AG08396 (cell line): ENCODE data around the gene PRKCH.
"Not testable (repeated sequence)": the region's sequence is repeated elsewhere in the genome, so short reads cannot be mapped to it uniquely, and the experiment has no call there.

ENCODE experiments used
- DNase-seq: peaks from one replicate; pipeline ENCODE4 v3.0.0; 2012; ENCODE audit warnings: low spot score, mixed read lengths

PRKCH gene

DNA sequence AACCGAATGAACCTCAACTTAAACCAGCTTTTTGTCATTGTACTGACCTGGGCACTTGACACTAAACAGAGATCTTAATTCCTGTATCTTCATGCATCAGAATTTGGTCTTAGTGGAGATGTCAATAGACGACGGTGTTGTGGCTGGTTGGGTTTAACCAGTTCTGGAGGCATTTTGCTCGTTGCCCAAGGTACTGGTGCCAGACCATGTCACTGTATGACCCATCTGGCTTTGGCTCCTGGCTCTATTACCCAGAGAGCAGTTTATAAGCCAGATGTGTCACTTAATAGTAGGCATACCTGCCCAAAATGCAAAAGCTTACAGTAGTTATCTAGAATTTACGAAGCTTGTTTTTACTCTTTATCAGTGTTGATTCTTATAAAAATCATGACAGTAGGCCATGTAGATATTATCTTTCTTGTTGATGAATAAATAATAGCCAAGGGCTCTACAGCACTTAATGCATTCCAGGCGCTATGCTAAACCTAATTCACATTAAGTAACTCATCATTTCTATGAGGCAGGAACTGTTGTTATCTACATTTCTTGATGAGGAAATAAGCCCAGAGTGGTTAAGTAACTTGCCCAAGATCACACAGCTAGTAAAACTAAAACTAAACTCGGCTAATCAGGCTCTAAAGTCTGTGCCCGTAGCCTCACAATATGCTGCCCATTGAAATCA lies 194.2 kb downstream of the PRKCH start:
- no peak for DNase-seq

- no peak for DNase-seq
These were observed 194.9 kb downstream of the PRKCH start for GRCh38 chr14:61516118-61516743.

DNA sequence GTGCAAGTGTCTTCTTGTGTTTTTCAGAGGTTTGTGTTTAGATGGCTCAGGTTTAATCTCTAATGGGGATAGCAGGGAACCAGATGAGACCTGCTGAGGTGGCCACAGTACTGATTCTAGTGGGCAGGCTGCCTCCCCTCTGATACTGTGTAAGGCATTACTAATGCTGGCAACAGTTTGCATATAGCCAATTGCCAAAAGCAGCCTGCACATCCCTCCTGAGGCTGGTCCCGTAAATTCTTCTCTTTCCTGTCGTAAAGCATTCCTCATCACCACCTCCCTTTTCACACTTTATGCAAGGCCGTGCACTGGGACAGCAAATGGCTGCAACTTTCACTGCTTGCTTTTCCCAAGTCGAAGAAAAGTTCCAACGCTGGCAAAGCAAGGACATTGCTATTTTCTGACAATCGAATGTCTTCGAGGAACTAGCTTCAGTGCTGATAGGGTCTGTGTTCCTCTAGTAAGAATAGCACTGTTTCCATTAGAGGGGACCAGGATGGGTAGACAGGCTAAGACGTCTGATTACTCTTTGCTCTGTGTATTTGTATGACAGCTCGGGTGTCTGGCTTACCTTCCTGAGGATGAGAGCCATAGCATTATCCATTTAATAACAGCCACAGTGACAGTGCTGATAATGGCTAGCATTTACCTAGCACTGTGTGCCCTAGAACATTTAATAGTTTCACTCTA lies 195.7 kb downstream of the PRKCH start:
- no peak for DNase-seq

DNA sequence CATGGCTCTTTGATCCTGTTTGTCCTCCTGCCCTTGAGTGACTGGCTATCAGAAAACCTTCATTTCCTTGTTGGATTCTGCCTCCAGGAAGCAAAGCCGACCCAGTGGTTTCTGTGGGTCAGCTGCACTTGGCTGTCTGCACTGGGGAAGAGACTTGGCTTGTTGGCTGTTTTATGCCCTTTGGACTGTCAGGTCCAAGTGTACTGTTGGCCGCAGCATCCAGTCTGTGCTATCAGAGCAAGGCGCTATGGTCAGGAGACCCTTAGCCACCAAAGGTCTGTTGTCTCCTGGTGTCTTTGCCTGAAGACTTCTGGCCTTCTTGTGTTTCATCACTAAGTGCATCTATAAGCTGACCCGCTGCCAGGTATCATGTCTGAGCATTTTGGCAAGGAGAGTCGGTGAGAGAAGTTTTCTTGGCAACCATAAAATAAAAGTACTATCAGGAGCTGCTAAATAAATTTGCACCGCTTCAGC lies 196.6 kb downstream of the PRKCH start:
- DNase-seq: no peak

- DNase-seq: no peak
These were observed 197.0 kb downstream of the PRKCH start for GRCh38 chr14:61518403-61518802.

DNA sequence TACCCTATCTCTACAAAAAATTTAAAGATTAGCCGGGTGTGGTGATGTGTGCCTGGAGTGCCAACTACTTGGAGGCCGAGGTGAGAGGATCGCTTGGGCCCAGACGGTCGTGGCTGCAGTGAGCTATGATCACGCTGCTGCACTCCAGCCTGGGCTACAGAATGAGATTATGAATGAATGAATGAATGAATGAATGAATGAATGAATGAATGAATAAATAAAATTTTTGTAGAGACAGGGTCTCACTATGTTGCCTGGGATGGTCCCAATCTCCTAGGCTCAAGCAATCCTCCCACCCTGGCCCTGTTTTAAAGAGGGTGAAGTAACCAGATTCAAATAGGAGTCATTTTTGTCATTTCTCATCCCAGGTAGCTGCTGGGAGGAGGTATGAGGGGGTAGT lies 197.7 kb downstream of the PRKCH start:
- DNase-seq: no peak

GRCh38 chr14:61519735-61520134 lies 198.4 kb downstream of the PRKCH start:
- DNase-seq: no peak

DNA sequence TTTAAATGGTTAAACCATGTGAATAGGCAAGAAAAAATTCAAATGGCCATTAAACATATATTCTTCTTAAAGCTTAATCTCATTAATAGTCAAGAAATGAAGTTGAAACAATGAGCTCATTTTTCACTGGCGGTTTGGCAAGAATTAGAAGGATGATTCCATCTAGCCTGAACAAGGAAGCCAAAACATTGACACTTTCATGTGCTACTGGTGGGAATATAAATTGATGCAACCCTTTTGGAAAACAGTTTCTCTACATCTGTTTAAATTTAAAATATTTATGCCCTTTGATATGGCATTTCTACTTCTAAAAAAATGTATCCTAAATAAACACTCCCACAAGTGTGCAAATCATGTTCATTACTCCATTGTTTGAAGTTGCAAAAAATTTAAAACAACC lies 199.2 kb downstream of the PRKCH start:
- no peak for DNase-seq

GRCh38 chr14:61521773-61522172 lies 200.4 kb downstream of the PRKCH start:
- no peak for DNase-seq

GRCh38 chr14:61523751-61524150 lies 202.4 kb downstream of the PRKCH start:
- DNase-seq: no peak

DNA sequence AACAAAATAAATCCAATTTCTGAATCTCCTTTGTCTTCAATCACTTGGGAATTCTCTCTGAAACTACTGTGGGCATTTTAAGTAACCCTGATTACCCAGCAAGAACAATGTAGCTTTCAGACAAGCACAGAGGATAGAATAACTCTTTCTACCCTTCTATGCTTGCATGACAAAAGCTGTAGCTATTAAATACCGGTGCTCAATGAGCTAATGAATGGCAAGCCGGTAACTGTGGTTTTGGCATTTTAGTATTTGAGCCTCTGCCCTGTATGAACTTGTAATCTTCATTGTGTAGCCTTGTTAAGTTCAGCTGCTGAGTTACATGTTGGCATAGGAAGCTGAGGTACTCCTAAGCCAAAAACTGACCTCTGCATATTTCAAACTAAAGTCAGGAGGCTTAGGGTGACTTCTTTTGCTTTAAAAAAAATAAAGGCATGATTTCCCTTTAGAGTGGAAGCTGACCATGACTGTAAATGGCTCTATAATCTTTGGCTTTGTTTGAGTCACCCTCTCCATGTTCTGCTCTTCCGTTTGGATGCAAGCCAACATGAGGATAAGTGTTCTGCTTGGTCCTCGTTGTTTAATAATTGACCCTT lies 202.9 kb downstream of the PRKCH start:
- DNase-seq: no peak

DNA sequence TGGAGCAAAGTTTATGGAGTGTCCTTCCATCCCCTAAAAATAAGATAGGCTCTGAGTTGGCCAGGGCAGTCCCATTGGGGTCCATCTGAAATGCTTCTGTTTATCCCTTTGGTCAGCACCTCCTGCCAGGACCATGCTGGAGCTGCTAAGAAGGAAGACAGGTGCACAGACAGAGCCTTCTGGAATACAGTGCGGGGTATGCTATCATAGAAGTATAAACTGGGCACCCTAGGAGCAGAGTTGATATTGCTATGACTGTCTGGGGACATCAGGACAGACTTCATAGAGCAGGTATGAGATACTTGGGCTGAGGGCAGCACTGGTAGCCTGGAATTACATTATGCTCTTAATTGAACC lies 203.5 kb downstream of the PRKCH start:
- no peak for DNase-seq

DNA sequence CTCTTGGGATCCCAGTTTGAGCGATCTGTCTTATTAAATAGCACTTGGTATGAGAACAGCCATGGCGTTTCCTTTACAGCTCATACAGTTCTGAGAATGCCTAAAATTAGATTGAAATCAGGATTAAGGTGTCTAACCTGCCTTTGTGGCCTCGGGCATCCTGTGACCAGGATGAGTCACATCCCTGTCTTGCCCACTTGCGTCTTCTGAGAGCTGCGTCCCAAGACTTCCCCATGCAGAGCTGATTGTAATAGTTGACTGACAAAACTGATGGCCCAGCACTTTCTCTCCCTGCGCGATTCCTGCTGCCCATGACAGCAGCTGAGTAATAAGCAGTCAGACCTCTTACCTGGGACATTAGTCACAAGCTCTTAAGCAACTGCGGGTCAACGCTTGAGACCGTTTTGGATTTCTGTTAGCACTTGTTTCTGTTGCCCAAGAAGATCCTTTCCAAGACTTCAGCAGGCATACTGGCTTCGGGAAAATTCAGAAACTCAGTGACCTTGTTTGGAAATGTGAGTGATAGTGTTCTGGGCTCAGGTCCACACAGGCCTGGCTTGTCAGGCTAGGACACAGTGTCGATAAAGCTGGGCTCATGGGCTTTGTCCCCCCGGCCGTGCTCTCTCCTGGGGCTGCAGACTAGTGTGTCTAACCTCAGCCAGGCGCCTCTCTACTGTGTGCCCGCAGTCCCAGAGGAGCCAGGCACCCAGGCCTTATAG lies 204.1 kb downstream of the PRKCH start:
- no peak for DNase-seq

- DNase-seq: no peak
These were observed 205.3 kb downstream of the PRKCH start for GRCh38 chr14:61526405-61527312.

DNA sequence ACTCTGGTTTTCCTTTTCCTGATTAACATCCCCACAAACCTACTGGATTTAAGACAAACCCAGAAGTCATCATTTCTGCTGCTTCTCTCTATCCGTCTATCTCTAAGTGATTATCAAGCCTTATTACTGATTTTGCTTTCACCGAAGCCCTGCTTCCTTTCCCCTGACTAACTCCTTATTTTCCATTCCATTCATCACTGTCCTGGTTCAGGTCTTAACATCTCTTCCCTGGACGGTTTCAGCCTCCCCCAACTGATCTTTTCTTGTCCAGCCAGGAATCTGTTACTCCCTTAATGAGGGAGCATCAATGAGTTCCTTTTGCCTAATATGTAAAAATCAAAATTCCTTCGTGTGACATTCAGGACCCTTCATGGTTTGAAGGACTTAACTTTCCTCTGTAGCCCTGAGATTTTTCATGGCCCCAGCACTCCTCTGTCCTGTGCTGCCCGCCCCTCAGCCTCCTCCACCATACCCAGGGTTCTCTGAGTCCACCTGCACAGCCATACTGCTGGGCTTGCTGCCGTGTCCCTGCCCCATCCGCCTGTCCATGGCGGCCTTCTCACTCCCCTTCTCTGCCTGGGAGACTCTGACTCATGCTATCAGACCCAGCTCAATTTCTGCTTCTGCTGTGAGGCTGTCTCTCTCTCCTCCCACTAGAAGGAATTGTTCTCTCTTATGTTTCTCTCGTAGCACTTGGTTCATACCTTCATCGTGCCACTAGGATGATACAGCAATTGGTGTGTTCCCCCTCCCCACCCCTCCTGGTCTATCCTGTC lies 206.1 kb downstream of the PRKCH start:
- DNase-seq: peak; percentile 28

- DNase-seq: peak; percentile 47
These were observed 207.2 kb downstream of the PRKCH start for GRCh38 chr14:61528591-61529021.

- DNase-seq: not testable (repeated sequence)
These were observed 208.0 kb downstream of the PRKCH start for GRCh38 chr14:61529360-61529759.

GRCh38 chr14:61530296-61530695 lies 208.9 kb downstream of the PRKCH start:
- DNase-seq: no peak

GRCh38 chr14:61530896-61531295 lies 209.5 kb downstream of the PRKCH start:
- no peak for DNase-seq

DNA sequence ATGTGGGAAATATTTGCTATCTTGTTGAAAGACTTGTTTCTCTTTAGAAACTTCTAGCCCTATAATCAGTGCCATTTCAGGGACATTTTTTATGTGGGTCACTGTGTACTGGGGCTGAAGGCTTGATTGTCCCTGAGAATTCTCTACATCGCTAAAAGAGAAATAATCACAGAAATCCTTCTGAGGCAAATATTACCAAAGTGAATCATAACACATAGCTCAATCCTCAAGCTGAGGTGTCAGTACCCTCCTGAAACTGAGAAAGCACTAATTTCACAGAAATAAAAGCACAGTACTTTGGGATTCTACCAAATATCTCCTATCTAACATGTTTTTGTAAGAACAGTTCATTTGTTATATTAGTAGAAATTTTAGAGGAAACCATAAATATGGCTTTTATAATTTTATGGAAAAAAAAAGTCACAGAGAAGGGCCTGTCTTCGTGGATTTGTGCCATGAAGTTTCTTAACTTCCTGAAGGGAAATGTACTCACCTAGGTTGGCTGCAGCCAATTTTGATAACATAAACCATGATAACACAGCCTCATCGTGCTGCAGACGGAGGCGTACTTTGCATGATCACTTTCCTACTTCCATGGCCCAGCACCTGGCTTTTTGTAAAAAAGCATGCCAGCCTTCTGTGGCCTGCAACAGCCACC lies 210.2 kb downstream of the PRKCH start:
- no peak for DNase-seq
